CD4-positive, alpha-beta T cell treated with Interleukin-1 beta for 1 hour (primary cell): ENCODE measurements around the gene N4BP3.
"Not testable (repeated sequence)": the region's sequence is repeated elsewhere in the genome, so short reads cannot be mapped to it uniquely, and the experiment has no call there.

Experiments
- DNase-seq, 2 donors: peaks; one replicate each; pipeline ENCODE4 v3.0.0-alpha.2; 2020 to 2022

The N4BP3 gene

GRCh38 chr5:178113141-178113787 lies at the start of gene N4BP3:
TSS of gene N4BP3 (plus strand) at chr5:178113532. CDS start at chr5:178119584, 6,052 bp downstream.
- peak; percentile 84 to 85 for DNase-seq

GRCh38 chr5:178067755-178068154 lies 45.6 kb upstream of the N4BP3 start:
- no peak for DNase-seq

GRCh38 chr5:178068293-178068692 lies 45.0 kb upstream of the N4BP3 start:
- DNase-seq: peak in 1 of 2 donors; percentile 6

GRCh38 chr5:178069909-178070308 lies 43.4 kb upstream of the N4BP3 start:
- DNase-seq: peak; percentile 26 to 31

GRCh38 chr5:178071108-178071507 lies 42.2 kb upstream of the N4BP3 start:
- no peak for DNase-seq

- DNase-seq: no peak
Observed at GRCh38 chr5:178072749-178073148, 40.6 kb upstream of the N4BP3 start.

- DNase-seq: no peak
Observed at GRCh38 chr5:178074266-178074952, 38.9 kb upstream of the N4BP3 start.

GRCh38 chr5:178076965-178077364 lies 36.4 kb upstream of the N4BP3 start:
- DNase-seq: not testable (repeated sequence)

- no peak for DNase-seq
Observed at GRCh38 chr5:178077751-178078150, 35.6 kb upstream of the N4BP3 start.

- DNase-seq: no peak
Observed at GRCh38 chr5:178078197-178079010, 34.9 kb upstream of the N4BP3 start.

GRCh38 chr5:178080056-178080455 lies 33.3 kb upstream of the N4BP3 start:
- no peak for DNase-seq

- no peak for DNase-seq
Observed at GRCh38 chr5:178080618-178081410, 32.5 kb upstream of the N4BP3 start.

GRCh38 chr5:178081571-178082243 lies 31.6 kb upstream of the N4BP3 start:
- DNase-seq: no peak

- DNase-seq: no peak
Observed at GRCh38 chr5:178083922-178084321, 29.4 kb upstream of the N4BP3 start.

- no peak for DNase-seq
Observed at GRCh38 chr5:178085316-178085715, 28.0 kb upstream of the N4BP3 start.

- no peak for DNase-seq
Observed at GRCh38 chr5:178086266-178086665, 27.1 kb upstream of the N4BP3 start.

GRCh38 chr5:178087199-178087598 lies 26.1 kb upstream of the N4BP3 start:
- not testable (repeated sequence) for DNase-seq

- DNase-seq: no peak
Observed at GRCh38 chr5:178090856-178091255, 22.5 kb upstream of the N4BP3 start.

GRCh38 chr5:178093134-178093533 lies 20.2 kb upstream of the N4BP3 start:
- DNase-seq: no peak

- no peak for DNase-seq
Observed at GRCh38 chr5:178094345-178094744, 19.0 kb upstream of the N4BP3 start.

- no peak for DNase-seq
Observed at GRCh38 chr5:178098685-178099084, 14.6 kb upstream of the N4BP3 start.

- DNase-seq: no peak
Observed at GRCh38 chr5:178103612-178104011, 9.7 kb upstream of the N4BP3 start.
